Thyroid gland (tissue), 4 donors: ENCODE measurements around the gene SPATA31D1.

Experiments used
- CTCF ChIP-seq, 6 experiments: fragments of 200-600 bp in 3 of 6; fragments of 450-650 bp in 3 of 6; sonication (generic) in 3 of 6; IDR thresholded peaks; one replicate each; pipeline ENCODE4 v1.5.1; 2016 to 2019; ENCODE audit warnings: antibody characterized with exemption in 6 of 6, mild to moderate bottlenecking in 2 of 6, inconsistent platforms in 1 of 6, moderate library complexity in 1 of 6
- POLR2A ChIP-seq, 2 donors: fragments of 450-650 bp; IDR thresholded peaks; one replicate each; pipeline ENCODE4 v1.6.1; 2017; ENCODE audit warnings: antibody characterized with exemption in 2 of 2, mild to moderate bottlenecking in 2 of 2, moderate library complexity in 1 of 2

- TF ChIP-seq CTCF (IDR thresholded peaks at IDR 0.05) (no peak), POLR2A (IDR thresholded peaks at IDR 0.05) (no peak)
Observed at GRCh38 chr9:81969971-81970370, 18.6 kb upstream of the SPATA31D1 start.
